ENCODE data around the gene NBEAL1.
"Not testable (repeated sequence)": the region's sequence is repeated elsewhere in the genome, so short reads cannot be mapped to it uniquely, and the experiment has no call there.

Gene NBEAL1

GRCh38 chr2:203039211-203039610, 24.5 kb downstream of the NBEAL1 start:
- not testable (repeated sequence) for DNase-seq

GRCh38 chr2:203040966-203041521, 26.4 kb downstream of the NBEAL1 start:
- no peak for DNase-seq

DNA sequence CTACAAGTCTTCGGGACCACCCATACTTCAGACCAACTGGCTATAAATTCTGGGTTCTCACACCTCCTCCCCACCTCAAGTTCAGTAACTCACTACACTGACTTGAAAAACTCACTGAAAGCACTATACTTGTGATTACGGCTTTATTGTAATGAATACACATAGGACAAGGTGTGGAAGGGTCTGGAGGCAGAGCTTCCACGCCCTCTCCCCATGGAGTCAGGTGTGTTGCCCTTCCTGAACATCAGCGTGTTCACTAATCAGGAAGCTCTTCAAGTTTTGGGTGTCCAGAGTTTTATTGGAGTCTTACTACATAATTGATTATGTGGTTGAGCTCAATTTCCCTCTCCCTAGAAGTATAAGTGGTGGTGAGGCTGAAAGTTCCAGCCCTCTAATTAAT, 27.5 kb downstream of the NBEAL1 start:
- no peak for DNase-seq

DNA sequence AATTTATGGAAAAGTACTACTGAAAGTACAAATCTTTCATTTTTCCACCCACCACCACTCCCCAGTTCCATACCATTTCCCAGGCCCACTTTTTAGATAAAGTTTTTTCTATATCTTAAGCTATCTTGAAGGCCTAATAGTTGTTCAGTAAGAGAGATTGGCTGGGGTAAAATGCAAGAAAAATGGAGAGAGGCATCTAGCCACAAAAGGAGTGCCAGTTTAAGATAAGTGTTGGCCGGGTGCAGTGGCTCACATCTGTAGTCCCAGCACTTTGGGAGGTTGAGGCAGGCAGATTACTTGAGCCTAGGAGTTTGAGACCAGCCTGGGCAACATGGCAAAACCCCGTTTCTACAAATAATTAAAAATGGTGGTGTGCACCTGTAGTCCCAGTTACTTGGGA, 28.6 kb downstream of the NBEAL1 start:
- DNase-seq, result no peak

- DNase-seq, result no peak
Observed at GRCh38 chr2:203045867-203046266, 31.2 kb downstream of the NBEAL1 start.

DNA sequence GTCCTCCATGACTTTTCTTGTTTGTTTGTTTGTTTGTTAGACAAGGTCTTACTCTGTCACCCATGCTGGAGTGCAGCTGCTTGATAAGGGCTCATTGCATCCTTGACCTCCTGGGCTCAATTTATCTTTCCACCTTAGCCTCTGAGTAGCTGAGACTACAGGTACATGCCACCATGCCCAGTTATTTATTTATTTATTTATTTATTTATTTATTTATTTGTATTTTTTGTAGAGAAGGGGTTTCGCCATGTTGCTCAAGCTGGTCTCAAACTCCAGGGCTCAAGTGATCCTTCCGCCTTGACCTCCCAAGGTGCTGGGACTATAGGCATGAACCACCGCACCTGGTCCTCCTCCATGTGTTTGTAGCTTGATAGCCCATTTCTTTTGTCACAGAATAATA, 37.9 kb downstream of the NBEAL1 start:
- no peak for DNase-seq

DNA sequence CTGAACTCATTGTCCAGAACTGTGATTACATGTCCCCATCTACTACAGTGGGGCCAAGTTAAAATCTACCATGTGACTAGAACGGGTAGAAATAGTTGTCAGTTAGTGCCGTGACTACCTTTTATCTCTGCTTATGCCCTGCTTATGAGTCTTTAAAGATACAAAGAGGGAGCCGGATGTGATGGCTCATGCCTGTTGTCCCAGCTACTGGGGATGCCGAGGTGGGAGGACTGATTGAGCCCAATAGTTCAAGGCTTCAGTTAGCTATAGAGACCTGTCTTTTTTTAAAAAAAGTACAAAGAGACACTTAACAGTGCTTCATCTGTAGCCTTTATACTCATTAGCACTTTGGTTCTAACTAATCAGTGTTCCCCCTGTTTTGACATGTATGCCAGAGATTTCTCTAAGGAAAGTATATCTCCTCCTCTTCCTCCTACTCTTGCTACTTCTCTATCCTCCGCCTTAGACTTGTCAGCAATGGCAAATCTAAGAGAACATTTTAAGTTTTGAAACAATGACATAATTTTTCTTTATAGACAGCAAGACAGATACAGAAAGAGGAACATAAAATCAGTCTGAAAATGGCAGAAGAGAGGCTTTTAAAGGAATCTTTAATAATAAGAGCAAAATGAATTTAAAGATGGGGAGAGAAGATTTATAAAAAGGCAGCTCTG, 45.0 kb downstream of the NBEAL1 start:
- DNase-seq, result no peak

DNA sequence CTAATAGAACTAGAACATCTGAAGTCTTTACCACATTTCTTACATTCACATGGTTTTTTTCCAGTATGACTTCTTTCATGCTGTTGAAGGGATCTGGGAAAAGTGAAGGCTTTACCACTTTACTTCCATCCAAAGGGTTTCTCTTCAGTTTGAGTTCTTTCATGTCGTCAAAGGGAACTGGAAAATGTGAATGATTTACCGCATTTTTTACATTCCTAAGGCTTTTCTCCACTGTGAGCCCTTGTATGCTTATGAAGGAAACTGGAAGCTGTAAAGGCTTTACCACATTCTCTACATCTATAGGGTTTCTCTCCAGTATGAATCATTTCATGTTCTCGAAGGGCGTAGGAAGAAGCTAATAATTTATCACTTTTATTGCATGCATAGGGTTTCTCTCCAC, 46.7 kb downstream of the NBEAL1 start:
- peak; percentile 12 for DNase-seq

GRCh38 chr2:203062126-203062525, 47.5 kb downstream of the NBEAL1 start:
- DNase-seq, result no peak

GRCh38 chr2:203066519-203067091, 51.9 kb downstream of the NBEAL1 start:
- not testable (repeated sequence) for DNase-seq

DNA sequence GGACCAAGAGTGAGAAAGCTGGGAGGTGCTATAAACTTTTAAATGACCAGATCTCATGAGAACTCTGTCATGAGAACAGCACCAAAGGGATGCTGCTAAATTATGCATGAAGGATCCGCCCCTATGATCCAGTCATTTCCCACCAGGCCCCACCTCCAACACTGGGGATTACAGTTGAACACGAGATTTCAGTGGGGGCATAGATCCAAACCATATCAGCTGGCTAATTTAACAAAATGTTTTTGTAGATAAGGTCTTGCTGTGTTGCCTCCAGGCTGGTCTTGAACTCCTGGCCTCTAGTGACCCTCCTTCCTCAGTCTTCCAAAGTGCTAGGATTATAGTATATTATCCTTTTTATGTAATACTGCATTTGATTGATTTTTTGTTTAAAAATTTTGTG, 56.0 kb downstream of the NBEAL1 start:
- no peak for DNase-seq

GRCh38 chr2:203071148-203071547, 56.5 kb downstream of the NBEAL1 start:
- no peak for DNase-seq

- DNase-seq, result no peak
Observed at GRCh38 chr2:203072371-203072770, 57.7 kb downstream of the NBEAL1 start.

DNA sequence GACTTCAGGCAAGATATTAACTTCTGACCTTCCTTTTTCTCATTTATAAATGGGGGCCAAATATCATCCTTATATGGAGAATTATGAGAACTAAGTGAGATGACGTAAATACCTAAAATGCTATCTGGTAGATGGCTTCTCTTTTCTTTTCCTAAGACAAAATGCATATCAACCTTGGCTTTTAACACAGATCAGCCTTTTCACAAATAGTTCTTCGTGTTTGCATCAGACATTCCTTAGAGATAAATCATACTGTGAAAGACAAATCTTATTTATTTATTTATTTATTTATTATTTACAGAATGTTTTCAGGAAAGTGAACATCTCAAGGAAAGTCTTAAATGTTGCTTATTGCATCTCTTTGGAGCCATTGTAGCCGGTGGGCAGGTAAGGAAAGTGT, 62.8 kb downstream of the NBEAL1 start:
- DNase-seq, result no peak

DNA sequence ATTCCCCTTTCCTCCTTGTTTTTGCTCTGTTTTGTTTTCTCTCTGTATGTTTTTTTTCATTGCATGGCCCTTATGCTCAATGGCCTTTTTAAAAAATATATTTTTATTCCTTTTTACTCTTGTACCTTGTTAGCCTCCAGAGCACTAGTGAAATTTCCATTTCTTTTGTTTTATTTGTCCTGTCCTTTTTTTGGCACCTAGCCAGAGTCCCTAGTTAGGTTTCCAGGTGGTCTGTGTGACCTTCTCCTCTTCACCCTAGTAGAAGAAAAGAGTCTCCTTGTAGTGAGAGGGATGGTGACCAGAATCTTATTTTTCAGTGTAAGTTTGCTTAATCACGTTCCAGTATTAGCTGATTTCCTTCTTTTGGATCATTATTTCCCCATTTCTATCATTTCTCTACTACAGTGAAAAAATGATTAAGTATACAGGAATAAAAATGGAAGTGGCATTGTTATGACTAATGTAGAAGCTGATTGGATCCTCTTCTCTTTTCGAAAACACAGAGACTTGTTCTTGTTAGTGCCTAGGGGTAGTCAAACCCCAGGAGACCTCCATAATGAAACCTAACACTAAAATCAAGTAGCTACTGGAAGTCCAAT, 65.9 kb downstream of the NBEAL1 start:
- DNase-seq, result no peak

- DNase-seq, result no peak
Observed at GRCh38 chr2:203083328-203083727, 68.7 kb downstream of the NBEAL1 start.

DNA sequence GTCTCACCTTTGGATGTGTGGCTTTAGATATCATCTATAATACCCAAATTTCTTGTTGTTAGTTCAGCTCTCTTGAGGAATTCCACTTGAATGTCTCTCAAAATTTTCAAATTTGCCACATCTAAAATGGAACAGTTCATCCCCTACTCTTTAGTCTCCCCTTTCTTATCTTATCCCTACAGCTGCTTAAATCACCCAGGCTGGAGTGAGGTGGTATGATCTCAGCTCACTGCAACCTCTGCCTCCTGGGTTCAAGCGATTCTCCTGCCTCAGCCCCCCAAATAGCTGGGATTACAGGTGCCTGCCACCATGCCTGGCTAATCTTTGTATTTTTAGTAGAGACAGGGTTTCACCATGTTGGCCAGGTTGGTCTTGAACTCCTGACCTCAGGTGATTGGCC, 71.7 kb downstream of the NBEAL1 start:
- DNase-seq, result not testable (repeated sequence)

DNA sequence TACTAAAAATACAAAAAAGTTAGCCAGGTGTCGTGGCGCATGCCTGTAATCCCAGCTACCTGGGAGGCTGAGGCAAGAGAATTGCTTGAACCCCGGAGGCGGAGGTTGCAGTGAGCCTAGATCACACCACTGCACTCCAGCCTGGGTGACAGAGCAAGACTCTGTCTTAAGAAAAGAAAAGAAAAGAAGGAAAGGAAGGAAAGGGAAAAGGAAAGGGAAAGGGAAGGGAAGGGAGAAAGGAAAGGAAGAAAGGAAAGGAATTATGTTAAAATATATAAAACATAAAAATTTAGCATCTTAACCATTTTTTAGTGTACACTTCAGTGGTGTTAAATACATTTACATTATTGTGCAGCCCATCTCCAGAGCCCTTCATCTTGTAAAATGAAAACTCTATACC, 76.0 kb downstream of the NBEAL1 start:
- DNase-seq, result not testable (repeated sequence)

- DNase-seq, result no peak
Observed at GRCh38 chr2:203097735-203098134, 83.1 kb downstream of the NBEAL1 start.

GRCh38 chr2:203102357-203102756, 87.7 kb downstream of the NBEAL1 start:
- DNase-seq, result not testable (repeated sequence)

GRCh38 chr2:203104273-203104672, 89.6 kb downstream of the NBEAL1 start:
- no peak for DNase-seq

- DNase-seq, result no peak
Observed at GRCh38 chr2:203105996-203106395, 91.3 kb downstream of the NBEAL1 start.

DNA sequence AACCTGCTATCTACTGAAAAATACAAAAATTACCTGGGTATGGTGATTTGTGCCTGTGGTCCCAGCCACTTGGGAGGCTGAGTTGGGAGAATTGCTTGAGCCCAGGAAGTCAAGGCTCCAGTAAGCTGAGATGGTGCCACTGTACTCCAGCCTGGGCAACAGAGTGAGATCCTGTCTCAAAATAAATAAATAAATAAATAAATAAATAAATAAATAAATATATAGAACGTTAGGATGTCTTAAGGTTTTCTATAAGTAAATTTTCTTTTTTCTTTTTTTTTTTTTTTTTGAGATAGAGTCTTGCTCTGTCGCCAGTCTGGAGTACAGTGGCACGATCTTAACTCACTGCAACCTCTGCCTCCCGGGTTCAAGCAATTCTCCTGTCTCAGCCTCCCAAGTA, 95.8 kb downstream of the NBEAL1 start:
- not testable (repeated sequence) for DNase-seq

DNA sequence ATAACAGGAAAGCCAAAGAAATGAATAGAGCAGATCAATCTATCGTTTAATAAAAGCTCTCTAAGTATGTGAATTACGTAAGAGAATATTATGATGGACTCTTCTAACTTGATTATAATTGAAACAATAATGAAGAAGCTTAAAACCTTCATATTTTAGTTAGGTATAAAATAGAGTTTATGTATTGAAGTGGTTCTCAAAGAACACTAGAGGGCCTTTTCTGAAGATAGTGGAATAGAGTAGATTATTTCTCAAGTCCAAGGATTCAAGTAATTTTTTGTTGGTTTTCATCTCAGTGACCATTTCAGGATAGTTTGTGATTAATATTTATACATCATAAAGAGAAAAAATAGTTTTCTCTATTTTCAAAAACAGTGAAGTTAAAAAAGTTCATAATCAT, 97.7 kb downstream of the NBEAL1 start:
- no peak for DNase-seq
